HFFc6 (cell line): ENCODE results near the gene DDX10. TPM values are rescaled to one million over a fixed set of nuclear protein-coding genes. Genes with fewer than 3 reads are reported as not detected.

Source experiments
- DNase-seq: peaks from one replicate; pipeline ENCODE4 v3.0.0-alpha.2; 2018
- H3K27ac Mint-ChIP-seq: 2 replicates; pipeline ENCODE4 v1.8.0; 2020; ENCODE audit warnings: mild to moderate bottlenecking, mixed read lengths
- H3K27me3 Mint-ChIP-seq: 2 replicates; pipeline ENCODE4 v1.8.0; 2021; ENCODE audit warnings: mild to moderate bottlenecking, moderate library complexity, mixed read lengths; ENCODE audit not compliant: insufficient read depth
- H3K36me3 Mint-ChIP-seq: 2 replicates; pipeline ENCODE4 v1.8.0; 2021; ENCODE audit warnings: low read depth, mixed read lengths
- H3K4me1 Mint-ChIP-seq: 2 replicates; pipeline ENCODE4 v1.8.0; 2020; ENCODE audit warnings: low read depth, mixed read lengths
- H3K4me3 Mint-ChIP-seq: 2 replicates; pipeline ENCODE4 v1.8.0; 2020; ENCODE audit warnings: mild to moderate bottlenecking, moderate library complexity, mixed read lengths
- H3K9me3 Mint-ChIP-seq: 2 replicates; pipeline ENCODE4 v1.8.0; 2020; ENCODE audit warnings: mild to moderate bottlenecking, mixed read lengths
- CTCF ChIP-seq: fragments of 200-600 bp; sonication (generic); IDR thresholded peaks from 2 replicates; pipeline ENCODE4 v1.5.0; 2021; ENCODE audit warnings: antibody characterized with exemption, mild to moderate bottlenecking
- total RNA-seq, 6 experiments: library from RNA; stranded (reverse); fragmentation: NEBNext Ultra II Directional; extraction: Animal tissue kit (Norgen Biotek cat#: 25700); gene quantifications; 2 replicates in 1 of 6; 3 replicates in 5 of 6; pipeline ENCODE4 v1.2.3, GENCODE V29; 2021

DDX10 gene
- total RNA-seq, 6 experiments from 2014 or later = 24.5 to 45.5 (median 33.5) TPM

- Mint-ChIP-seq H3K4me3 (peak overlapping the region; percentile 77), H3K36me3 (peaks cover 14% of the 10 kb centered on the region), H3K9me3 (peaks cover 12% of the 10 kb centered on the region; the same call in 1 of the 2 replicates), H3K4me1 (peaks cover 42% of the 10 kb centered on the region), H3K27me3 (no peaks in the 10 kb centered on the region), H3K27ac (peak overlapping the region; percentile 57)
- TF ChIP-seq CTCF = no peak
- peak; percentile 16 for DNase-seq
These were observed 294.4 kb downstream of the DDX10 start for GRCh38 chr11:108959105-108959761.

- no peak for TF ChIP-seq CTCF
- peaks cover 14% of the 10 kb centered on the region for H3K36me3 Mint-ChIP-seq
- no peaks in the 10 kb centered on the region for H3K27me3 Mint-ChIP-seq
- peaks cover 12% of the 10 kb centered on the region; the same call in 1 of the 2 replicates for H3K9me3 Mint-ChIP-seq
- peak overlapping the region; percentile 77; the same call in 1 of the 2 replicates for H3K4me3 Mint-ChIP-seq
- H3K4me1 Mint-ChIP-seq = peaks cover 42% of the 10 kb centered on the region
- DNase-seq = no peak
- peak overlapping the region; percentile 57; the same call in 1 of the 2 replicates for H3K27ac Mint-ChIP-seq
These were observed 295.0 kb downstream of the DDX10 start for GRCh38 chr11:108959874-108960273.

GRCh38 chr11:108960501-108960900, 295.6 kb downstream of the DDX10 start:
- TF ChIP-seq CTCF = no peak

GRCh38 chr11:108961095-108961494, 296.2 kb downstream of the DDX10 start:
- no peak for TF ChIP-seq CTCF
- Mint-ChIP-seq H3K36me3 (peaks cover 14% of the 10 kb centered on the region), H3K27ac (no peak overlapping the region), H3K27me3 (peaks cover 1% of the 10 kb centered on the region; the same call in 1 of the 2 replicates), H3K4me3 (no peak overlapping the region), H3K4me1 (peaks cover 53% of the 10 kb centered on the region), H3K9me3 (peaks cover 12% of the 10 kb centered on the region; the same call in 1 of the 2 replicates)
- DNase-seq = no peak

More at GRCh38 chr11:108960501-108960900, 295.6 kb downstream of the DDX10 start:
- H3K4me1 Mint-ChIP-seq = peaks cover 47% of the 10 kb centered on the region
- 0 out of 2 replicates have a peak overlapping the region, but pooled peaks have one; percentile 36 for H3K4me3 Mint-ChIP-seq
- DNase-seq = no peak
- peak overlapping the region; percentile 45 for H3K27ac Mint-ChIP-seq
- H3K36me3 Mint-ChIP-seq = peaks cover 14% of the 10 kb centered on the region
- H3K27me3 Mint-ChIP-seq = no peaks in the 10 kb centered on the region
- H3K9me3 Mint-ChIP-seq = peaks cover 12% of the 10 kb centered on the region; the same call in 1 of the 2 replicates

GRCh38 chr11:108963118-108963517, 298.2 kb downstream of the DDX10 start:
- DNase-seq = no peak
- peaks cover 12% of the 10 kb centered on the region; the same call in 1 of the 2 replicates for H3K9me3 Mint-ChIP-seq
- peaks cover 1% of the 10 kb centered on the region; the same call in 1 of the 2 replicates for H3K27me3 Mint-ChIP-seq
- H3K4me3 Mint-ChIP-seq = no peak overlapping the region
- TF ChIP-seq CTCF = no peak
- peaks cover 14% of the 10 kb centered on the region for H3K36me3 Mint-ChIP-seq
- peaks cover 66% of the 10 kb centered on the region for H3K4me1 Mint-ChIP-seq
- no peak overlapping the region for H3K27ac Mint-ChIP-seq
